ENCODE results near the gene GLIS2.

Gene GLIS2

DNA sequence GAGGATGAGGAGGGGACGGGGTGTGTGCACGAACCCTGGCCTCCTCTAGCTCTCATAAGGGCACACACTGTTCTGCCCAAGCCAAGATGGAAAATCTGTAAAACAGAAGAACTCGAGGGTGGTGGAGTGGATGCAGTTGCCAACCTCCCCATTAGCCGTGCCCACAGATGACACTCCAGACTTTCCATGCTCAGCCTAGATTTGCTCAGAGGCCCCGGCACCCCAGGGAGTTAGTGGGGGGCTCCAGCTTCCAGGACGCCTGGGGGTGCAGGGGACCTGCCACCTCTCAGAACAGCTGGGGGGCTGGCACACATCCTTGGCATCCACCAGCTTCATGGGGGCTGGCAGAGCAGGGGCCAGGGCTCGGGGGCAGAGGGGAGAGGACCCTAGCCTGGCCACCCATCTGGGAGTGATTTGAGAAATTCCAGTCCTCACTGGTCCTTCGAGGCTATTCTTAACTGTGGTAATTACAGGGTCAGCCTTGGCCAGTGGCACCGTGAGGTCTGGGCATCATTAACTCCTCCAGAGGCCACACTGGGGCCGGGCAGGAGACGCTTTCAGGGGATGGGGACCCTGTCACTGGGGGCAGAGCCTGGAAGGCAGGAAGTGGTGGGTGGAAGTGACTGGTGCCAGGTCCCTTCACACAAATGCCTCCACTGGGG lies 70.1 kb downstream of the GLIS2 start:
- no peak for DNase-seq

DNA sequence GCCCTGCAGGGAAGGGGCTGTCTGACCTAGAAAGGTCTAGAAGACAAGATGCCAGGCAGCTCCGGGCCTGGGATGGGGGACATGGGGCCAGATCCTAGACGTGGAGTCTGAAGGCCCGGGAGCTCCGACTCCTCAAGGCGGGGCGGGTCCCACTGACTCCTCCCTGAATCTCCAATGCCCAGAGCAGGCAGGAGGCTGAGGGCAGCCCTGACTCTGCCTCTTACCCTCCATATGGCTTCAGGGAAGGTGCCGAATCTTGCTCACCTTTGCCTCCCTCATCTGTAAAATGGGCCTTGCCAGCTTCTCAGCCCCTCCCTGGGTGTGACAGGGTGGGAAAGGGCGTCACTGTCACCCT lies 70.6 kb downstream of the GLIS2 start:
- no peak for DNase-seq

DNA sequence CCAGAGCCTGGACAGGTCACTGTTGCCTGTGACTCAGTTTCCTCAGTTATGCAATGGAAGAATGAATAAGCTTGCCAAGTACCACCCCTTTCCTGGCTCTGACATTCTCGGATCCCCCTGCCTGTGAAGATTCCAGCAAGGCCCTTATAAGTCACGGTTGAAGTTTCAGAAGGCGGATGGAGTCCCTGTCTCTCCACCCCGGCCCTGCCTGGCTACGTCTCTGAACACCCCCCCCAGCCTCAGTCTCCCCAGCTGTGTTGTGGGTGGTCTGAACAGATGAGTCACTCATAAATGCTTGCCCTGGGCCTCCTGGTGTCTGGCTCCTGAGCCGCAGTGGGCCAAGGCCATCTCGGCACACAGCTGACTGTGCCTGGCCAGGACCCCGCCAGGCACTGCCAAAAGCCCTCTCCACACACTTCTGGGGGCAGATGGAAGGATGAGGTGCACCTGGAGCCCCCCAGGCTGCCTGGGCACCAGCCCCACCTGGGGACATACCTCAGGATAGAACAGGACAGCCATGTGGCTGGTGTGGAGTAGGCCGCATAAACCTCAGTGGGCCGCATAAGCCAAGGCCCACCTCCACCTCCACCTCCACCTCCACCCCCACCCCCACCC lies 71.2 kb downstream of the GLIS2 start:
- DNase-seq, result no peak

DNA sequence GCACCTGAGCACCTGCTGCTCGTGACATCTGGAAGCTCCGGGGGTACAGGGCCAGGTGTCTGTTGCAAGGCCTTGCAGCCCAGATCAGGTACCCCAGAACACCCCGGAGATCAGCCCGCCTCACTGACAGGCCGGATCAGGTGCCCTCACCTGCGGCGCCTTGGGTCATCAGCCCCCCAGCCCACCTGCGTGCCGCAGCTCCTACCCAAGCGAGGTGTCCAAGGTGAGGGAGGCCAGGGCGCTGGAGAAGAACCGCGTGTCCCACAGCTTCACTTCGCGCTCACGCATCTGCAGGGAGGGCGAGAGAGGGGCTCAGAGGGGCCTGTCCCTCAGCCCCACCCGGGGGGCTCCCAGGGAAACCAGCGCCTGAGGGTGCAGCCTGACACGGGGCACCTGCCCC lies 71.9 kb downstream of the GLIS2 start:
- no peak for DNase-seq

DNA sequence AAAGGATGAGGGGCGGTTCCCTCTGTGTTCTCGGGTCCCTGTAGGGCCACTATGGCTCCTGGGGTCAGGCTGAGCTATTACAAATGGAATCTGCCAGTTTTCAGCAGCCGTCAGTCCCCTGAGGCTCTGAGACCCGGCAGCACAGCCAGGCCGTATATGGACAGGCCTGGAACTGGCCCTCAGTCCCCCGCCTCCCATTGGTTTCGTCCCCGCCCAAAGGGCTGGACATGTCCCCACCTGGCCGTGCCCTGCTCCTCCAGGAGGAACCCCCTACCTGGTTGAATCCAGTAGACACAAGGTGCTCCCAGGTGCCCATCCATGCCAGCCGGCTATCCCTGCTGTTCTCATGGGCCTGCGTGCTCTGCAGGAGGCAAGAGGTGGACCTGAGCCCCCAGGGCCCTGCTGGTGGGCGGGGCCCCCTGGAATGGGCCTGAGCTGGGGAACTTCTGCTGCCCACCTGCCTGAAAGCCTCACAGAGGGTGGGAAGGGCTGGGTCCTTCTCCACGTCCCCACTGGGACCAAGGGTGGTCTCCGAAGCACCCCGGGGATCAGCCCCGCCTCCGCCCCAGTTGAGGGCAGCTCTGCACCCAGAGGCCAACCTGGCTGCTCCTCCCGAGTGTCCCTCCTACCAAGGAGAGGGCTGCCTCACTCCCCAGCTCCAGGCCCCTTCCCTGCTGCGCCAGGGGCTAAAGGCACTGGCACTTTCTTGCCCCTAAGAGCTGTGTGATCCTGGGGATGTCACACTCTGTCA lies 72.6 kb downstream of the GLIS2 start:
- no peak for DNase-seq
